Measurements from ENCODE around the gene SIGLEC7.

Gene SIGLEC7

DNA sequence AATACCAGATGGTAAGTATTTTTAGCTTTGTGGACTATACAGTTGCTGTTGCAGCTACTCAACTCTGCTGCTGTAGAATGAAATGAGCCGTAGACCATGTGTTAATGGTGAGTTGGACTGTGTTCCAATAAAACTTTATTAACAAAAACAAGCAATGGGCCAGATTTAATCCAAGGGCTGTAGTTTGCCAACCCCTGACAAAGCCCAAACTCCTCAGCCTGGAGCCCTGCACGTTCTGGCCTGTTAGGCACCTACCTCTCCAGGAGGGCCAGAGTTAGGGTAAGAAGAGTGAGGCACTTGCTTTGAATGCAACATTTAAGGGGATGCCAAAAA lies 46.1 kb downstream of the SIGLEC7 start:
- in situ Hi-C loops (cut with HindIII; ENCODE audit: low pct_unique_long_range_greater_than_20kb, low sequenced_read_pairs), result no loop called here
- no peak for TF ChIP-seq JUND (IDR thresholded peaks at IDR 0.05; ENCODE audit: low read depth)
- DNase-seq (ENCODE audit: low read depth in 1 of 2, low spot score in 1 of 2), result no peak

DNA sequence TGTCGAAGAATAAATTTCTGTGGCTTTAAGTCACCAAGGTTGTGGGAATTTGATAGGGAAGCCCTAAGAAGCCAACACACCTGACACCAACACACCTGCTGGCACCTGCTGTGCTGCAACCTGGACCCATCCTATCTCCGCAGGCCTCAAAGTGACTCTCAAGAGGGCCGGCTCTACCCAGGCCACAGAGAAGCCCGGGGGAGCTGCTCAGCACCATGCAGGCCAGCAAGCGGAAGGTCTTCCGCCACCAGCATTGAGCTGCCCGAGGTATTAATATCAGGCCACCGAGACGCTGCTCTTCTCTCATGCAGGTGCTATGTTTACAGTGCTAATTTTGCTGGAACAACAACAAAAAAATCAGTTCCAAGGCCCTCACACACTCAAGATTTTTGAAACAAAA lies 50.6 kb downstream of the SIGLEC7 start:
- DNase-seq (ENCODE audit: low read depth in 1 of 2, low spot score in 1 of 2), result no peak
- in situ Hi-C loops (cut with HindIII; ENCODE audit: low pct_unique_long_range_greater_than_20kb, low sequenced_read_pairs), result no loop called here

GRCh38 chr19:51194527-51195315 lies 52.6 kb downstream of the SIGLEC7 start:
- TF ChIP-seq JUND (IDR thresholded peaks at IDR 0.05; ENCODE audit: low read depth), result no peak
- in situ Hi-C loops (cut with HindIII; ENCODE audit: low pct_unique_long_range_greater_than_20kb, low sequenced_read_pairs), result no loop called here
- DNase-seq (ENCODE audit: low read depth in 1 of 2, low spot score in 1 of 2), result peak in 1 of 2 experiments; percentile 7

More for the DNA sequence above, 50.6 kb downstream of the SIGLEC7 start:
- no peak for TF ChIP-seq JUND (IDR thresholded peaks at IDR 0.05; ENCODE audit: low read depth)

DNA sequence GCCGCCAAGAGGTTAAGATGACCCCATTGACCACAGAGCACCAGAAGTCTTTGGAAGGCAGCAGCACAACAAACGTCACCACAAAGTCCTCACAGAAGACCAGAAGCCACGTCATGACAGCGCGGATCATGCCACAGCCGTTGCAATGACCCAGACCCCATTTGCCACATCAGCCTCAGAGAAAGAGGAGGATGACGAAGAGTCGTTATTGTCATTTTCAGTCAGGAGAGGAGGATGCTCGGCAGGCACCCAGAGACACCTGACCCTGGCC lies 53.1 kb downstream of the SIGLEC7 start:
- no peak for TF ChIP-seq JUND (IDR thresholded peaks at IDR 0.05; ENCODE audit: low read depth)
- in situ Hi-C loops (cut with HindIII; ENCODE audit: low pct_unique_long_range_greater_than_20kb, low sequenced_read_pairs), result no loop called here
- DNase-seq (ENCODE audit: low read depth in 1 of 2, low spot score in 1 of 2), result no peak

DNA sequence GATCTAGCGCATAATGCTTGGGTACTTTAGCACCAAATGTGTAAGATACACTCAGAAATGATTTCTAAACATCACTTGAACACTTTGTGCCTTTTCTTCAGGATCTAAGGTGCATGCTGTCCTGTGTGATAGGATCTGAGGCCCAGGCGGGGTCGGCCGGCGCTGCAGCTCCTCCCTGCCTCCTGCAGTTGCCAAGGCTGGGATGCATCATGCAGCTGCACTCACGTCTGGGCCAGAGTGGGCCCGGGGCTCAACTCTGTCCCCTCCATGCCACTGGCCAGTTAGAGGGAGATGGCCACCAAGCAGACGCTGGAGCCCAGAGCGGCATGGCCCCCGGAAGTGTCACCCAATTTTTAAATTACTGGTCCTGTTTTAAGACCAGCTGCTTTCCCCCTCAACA lies 53.5 kb downstream of the SIGLEC7 start:
- TF ChIP-seq JUND (IDR thresholded peaks at IDR 0.05; ENCODE audit: low read depth), result no peak
- in situ Hi-C loops (cut with HindIII; ENCODE audit: low pct_unique_long_range_greater_than_20kb, low sequenced_read_pairs), result no loop called here
- no peak for DNase-seq (ENCODE audit: low read depth in 1 of 2, low spot score in 1 of 2)

DNA sequence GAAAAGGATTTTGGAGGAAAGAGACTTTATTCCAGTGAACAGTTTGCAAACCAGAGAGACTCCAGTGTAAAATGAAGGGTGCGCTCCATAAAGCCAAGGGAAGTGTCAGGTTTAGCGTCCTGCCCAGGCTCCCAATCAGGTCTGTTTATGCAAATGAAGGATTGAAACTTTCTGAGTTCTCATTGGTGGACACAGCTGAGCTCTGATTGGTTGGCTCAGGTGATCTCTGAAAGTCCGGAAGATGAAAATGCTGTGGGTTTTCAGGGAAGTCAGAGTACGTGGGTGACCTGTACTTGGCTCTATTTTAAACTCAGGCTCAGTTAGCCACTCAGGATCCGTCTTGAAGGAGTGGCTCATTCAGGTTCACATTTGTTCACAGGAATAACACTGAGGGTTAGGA lies 54.1 kb downstream of the SIGLEC7 start:
- in situ Hi-C loops (cut with HindIII; ENCODE audit: low pct_unique_long_range_greater_than_20kb, low sequenced_read_pairs), result no loop called here
- TF ChIP-seq JUND (IDR thresholded peaks at IDR 0.05; ENCODE audit: low read depth), result no peak
- DNase-seq (ENCODE audit: low read depth in 1 of 2, low spot score in 1 of 2), result peak in 1 of 2 experiments; percentile 16

- TF ChIP-seq JUND (IDR thresholded peaks at IDR 0.05; ENCODE audit: low read depth), result no peak
- in situ Hi-C loops (cut with HindIII; ENCODE audit: low pct_unique_long_range_greater_than_20kb, low sequenced_read_pairs), result no loop called here
- no peak for DNase-seq (ENCODE audit: low read depth in 1 of 2, low spot score in 1 of 2)
Observed at GRCh38 chr19:51198641-51199040, 56.5 kb downstream of the SIGLEC7 start.

DNA sequence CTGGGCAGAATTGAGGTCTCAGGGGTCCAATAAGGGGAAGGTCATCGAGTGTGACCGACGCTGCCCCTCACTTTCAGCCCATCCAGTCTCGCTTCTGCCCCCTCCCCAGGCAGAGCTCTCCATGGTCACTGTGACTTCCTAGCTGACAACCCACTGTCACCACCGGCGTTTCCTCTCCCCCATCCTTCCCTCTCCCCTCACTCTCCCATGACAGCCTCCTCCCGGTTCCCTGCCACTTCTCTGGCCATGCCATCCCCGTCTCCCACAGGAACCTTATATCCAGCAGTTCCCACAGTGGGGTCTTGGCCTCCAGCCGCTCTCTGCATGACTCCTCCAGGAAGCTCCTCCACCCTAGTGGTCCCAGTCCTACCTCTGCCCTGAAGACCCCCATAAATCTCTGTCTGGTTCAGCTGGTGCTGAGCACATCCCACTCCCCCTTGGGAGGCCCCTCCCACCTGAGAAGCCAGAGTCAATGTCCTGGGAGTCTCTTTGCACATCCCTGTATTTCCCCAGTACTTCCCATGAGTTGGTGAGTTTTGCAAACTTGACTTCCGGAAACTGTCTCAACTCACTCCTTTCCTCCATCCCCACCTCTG lies 58.1 kb downstream of the SIGLEC7 start:
- no peak for TF ChIP-seq JUND (IDR thresholded peaks at IDR 0.05; ENCODE audit: low read depth)
- in situ Hi-C loops (cut with HindIII; ENCODE audit: low pct_unique_long_range_greater_than_20kb, low sequenced_read_pairs), result no loop called here

GRCh38 chr19:51201712-51202111 lies 59.6 kb downstream of the SIGLEC7 start:
- DNase-seq (ENCODE audit: low read depth in 1 of 2, low spot score in 1 of 2), result no peak
- TF ChIP-seq JUND (IDR thresholded peaks at IDR 0.05; ENCODE audit: low read depth), result no peak
- in situ Hi-C loops (cut with HindIII; ENCODE audit: low pct_unique_long_range_greater_than_20kb, low sequenced_read_pairs), result no loop called here

More for the DNA sequence above, 58.1 kb downstream of the SIGLEC7 start:
- no peak for DNase-seq (ENCODE audit: low read depth in 1 of 2, low spot score in 1 of 2)
